Transverse colon (tissue), 3 donors: Measurements from ENCODE around the gene MACROD1.

Experiments used
- POLR2A ChIP-seq: fragments of 450-650 bp; IDR thresholded peaks from one replicate; pipeline ENCODE4 v1.6.1; 2016; ENCODE audit warnings: antibody characterized with exemption, mild to moderate bottlenecking, moderate library complexity
- TF ChIP-seq, protein P1 (sequence below), 5 experiments: fragments of 200-600 bp in 3 of 5; fragments of 450-650 bp in 2 of 5; sonication (generic) in 3 of 5; IDR thresholded peaks; 1 replicate in 2 of 5; 2 replicates in 3 of 5; pipeline ENCODE4 v1.5.1; 2016 to 2017; ENCODE audit warnings: antibody characterized with exemption in 5 of 5, inconsistent platforms in 3 of 5, mild to moderate bottlenecking in 2 of 5, moderate library complexity in 1 of 5

DNA sequence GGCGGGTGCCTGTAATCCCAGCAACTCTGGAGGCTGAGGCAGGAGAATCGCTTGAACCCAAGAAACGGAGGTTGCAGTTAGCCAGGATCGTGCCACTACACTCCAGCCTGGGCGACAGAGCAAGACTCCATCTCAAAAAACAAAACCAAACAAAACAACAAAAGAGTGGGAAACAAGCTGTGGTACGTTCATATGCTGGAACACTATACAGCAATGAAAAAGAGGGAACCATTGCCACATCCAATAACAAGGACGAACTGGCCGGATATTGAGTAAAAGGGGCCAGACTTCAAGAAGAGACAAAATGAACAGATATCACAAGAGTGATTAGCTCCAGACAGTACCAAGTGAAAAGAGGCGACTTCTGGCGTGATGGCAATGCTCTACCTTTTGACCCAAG, 4.9 kb downstream of the MACROD1 start:
- TF ChIP-seq, protein P1, sequence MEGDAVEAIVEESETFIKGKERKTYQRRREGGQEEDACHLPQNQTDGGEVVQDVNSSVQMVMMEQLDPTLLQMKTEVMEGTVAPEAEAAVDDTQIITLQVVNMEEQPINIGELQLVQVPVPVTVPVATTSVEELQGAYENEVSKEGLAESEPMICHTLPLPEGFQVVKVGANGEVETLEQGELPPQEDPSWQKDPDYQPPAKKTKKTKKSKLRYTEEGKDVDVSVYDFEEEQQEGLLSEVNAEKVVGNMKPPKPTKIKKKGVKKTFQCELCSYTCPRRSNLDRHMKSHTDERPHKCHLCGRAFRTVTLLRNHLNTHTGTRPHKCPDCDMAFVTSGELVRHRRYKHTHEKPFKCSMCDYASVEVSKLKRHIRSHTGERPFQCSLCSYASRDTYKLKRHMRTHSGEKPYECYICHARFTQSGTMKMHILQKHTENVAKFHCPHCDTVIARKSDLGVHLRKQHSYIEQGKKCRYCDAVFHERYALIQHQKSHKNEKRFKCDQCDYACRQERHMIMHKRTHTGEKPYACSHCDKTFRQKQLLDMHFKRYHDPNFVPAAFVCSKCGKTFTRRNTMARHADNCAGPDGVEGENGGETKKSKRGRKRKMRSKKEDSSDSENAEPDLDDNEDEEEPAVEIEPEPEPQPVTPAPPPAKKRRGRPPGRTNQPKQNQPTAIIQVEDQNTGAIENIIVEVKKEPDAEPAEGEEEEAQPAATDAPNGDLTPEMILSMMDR (IDR thresholded peaks at IDR 0.05), result no peak
- no peak for TF ChIP-seq POLR2A
